Epithelial cell of esophagus (primary cell): Measurements from ENCODE around the gene TMEM204.

Experiments used
- DNase-seq: peaks from one replicate; pipeline ENCODE4 v3.0.0; 2010; ENCODE audit warnings: low read depth
- H3K4me3 ChIP-seq: 2 replicates; pipeline ENCODE4 v1.5.1; 2011; ENCODE audit warnings: mild to moderate bottlenecking, low read length, control low read depth
- CTCF ChIP-seq: IDR thresholded peaks from 2 replicates; pipeline ENCODE4 v1.5.1; 2011; ENCODE audit warnings: low read depth, mild to moderate bottlenecking, low read length, control low read depth, inconsistent platforms; ENCODE audit not compliant: insufficient read depth; ENCODE audit errors: missing control alignments

TMEM204 gene

DNA sequence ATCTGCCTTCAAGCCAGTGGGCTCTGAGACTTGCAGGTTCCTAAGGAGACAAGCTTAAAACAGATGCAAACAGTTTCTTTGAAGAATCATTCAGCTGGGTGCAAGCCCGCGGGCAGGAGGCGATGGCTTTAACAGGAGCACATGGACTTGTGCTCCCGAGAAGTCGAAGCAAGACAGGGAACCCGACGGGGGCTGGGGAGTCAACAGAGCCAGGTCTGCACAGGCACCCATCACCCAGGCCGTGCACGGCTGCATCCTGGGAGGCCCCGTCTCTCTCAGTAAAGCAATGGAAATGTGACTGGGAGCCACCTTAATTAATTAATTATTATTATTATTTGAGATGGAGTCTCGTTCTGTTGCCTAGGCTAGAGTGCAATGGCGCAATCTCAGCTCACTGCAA lies 44.4 kb upstream of the TMEM204 start:
- no peak overlapping the region for H3K4me3 ChIP-seq
- DNase-seq, result no peak
- TF ChIP-seq CTCF, result no peak

GRCh38 chr16:1491327-1491726 lies 42.1 kb upstream of the TMEM204 start:
- no peak overlapping the region for H3K4me3 ChIP-seq
- DNase-seq, result no peak
- no peak for TF ChIP-seq CTCF

GRCh38 chr16:1492082-1492922 lies 41.2 kb upstream of the TMEM204 start:
- TF ChIP-seq CTCF, result no peak
- no peak for DNase-seq
- H3K4me3 ChIP-seq, result peak overlapping the region; percentile 60

GRCh38 chr16:1492923-1493745 lies 40.3 kb upstream of the TMEM204 start, which contains the start of gene TELO2:
TELO2 (plus strand) TSS chr16:1493360; CDS start chr16:1494282, 922 bp downstream.
- peak within 1 kb of the TSS; percentile 67 for H3K4me3 ChIP-seq

DNA sequence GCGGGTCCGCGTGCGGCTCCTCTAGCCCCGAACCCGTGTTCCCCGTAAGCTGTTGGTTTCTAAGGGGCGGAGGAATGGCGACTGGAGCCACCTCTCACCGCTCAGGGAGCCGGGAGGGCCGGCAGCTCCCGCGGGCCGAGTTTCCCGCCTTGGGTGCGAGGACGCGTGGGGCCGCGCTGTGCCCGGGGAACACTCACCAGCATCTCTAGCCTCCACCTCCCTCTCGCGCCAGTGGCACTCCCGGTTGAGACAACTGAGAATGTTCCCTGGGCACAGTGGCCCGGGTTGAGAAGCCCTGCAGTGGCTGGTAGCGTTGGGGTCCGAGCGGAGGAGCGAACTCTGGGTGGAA lies 39.7 kb upstream of the TMEM204 start:
- no peak for DNase-seq
- H3K4me3 ChIP-seq, result peak overlapping the region; percentile 67
- TF ChIP-seq CTCF, result no peak

More at GRCh38 chr16:1492923-1493745, 40.3 kb upstream of the TMEM204 start, which contains the start of gene TELO2:
- TF ChIP-seq CTCF, result no peak
- DNase-seq, result peak; percentile 85

DNA sequence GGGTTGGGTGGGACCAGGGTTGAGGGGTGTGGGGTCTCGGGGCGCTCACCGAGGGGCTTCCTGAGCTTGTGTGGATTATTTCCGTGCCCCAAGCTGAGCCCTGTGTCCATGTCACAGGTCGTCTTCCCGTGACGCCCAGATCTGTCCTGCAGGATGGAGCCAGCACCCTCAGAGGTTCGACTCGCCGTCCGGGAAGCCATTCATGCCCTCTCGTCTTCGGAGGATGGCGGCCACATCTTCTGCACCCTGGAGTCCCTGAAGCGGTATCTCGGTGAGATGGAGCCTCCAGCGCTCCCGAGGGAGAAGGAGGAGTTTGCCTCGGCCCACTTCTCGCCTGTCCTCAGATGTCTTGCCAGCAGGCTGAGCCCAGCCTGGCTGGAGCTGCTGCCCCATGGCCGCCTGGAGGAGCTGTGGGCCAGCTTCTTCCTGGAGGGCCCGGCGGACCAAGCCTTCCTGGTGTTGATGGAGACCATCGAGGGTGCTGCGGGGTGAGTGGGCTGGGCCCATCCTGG lies 39.3 kb upstream of the TMEM204 start:
- peak; percentile 63 for TF ChIP-seq CTCF
- peak; percentile 76 for DNase-seq
- H3K4me3 ChIP-seq, result peak overlapping the region; percentile 67
